Prostate gland (tissue), 2 donors: ENCODE results near the gene OLFM3.

Experiments
- POLR2A ChIP-seq: fragments of 450-650 bp; IDR thresholded peaks from one replicate; pipeline ENCODE4 v1.6.1; 2016; ENCODE audit warnings: antibody characterized with exemption, mild to moderate bottlenecking
- POLR2AphosphoS5 ChIP-seq: sonication (generic); formaldehyde crosslinking; IDR thresholded peaks from one replicate; pipeline ENCODE4 v1.6.1; 2017; ENCODE audit warnings: antibody characterized with exemption
- TF ChIP-seq, protein P1 (sequence below), 4 experiments: fragments of 200-600 bp in 2 of 4; fragments of 450-650 bp in 2 of 4; sonication (generic) in 2 of 4; IDR thresholded peaks; 1 replicate in 3 of 4; 2 replicates in 1 of 4; pipeline ENCODE4 v1.5.1; 2016 to 2019; ENCODE audit warnings: antibody characterized with exemption in 4 of 4, mild to moderate bottlenecking in 2 of 4, moderate library complexity in 2 of 4

DNA sequence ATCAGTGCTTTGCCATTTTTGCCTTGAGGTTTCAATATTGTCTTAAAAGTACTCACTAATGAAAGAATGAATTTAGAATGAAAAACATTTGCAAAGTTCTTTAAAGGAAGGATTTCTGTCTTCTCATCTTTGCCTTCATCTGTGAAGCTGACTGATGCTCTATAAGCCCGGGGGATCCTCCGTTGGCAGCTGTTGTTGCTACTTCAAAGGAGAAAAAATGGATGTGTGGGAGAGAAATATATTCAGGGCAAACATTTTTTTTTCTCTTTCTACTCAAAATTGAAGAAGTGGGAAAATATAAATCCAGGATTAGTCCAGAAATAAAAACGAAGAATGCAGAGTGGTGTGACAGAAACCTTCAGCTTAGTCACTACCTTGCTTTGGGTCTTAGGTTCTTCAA lies 142.5 kb downstream of the OLFM3 start:
- TF ChIP-seq, protein P1, sequence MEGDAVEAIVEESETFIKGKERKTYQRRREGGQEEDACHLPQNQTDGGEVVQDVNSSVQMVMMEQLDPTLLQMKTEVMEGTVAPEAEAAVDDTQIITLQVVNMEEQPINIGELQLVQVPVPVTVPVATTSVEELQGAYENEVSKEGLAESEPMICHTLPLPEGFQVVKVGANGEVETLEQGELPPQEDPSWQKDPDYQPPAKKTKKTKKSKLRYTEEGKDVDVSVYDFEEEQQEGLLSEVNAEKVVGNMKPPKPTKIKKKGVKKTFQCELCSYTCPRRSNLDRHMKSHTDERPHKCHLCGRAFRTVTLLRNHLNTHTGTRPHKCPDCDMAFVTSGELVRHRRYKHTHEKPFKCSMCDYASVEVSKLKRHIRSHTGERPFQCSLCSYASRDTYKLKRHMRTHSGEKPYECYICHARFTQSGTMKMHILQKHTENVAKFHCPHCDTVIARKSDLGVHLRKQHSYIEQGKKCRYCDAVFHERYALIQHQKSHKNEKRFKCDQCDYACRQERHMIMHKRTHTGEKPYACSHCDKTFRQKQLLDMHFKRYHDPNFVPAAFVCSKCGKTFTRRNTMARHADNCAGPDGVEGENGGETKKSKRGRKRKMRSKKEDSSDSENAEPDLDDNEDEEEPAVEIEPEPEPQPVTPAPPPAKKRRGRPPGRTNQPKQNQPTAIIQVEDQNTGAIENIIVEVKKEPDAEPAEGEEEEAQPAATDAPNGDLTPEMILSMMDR (IDR thresholded peaks at IDR 0.05): no peak
- no peak for TF ChIP-seq POLR2A
- no peak for TF ChIP-seq POLR2AphosphoS5
